Measurements from ENCODE around the gene SAP25.
"Not testable (repeated sequence)": the region's sequence is repeated elsewhere in the genome, so short reads cannot be mapped to it uniquely, and the experiment has no call there.

SAP25 gene

GRCh38 chr7:100568896-100569844 is 4.5 kb downstream of the SAP25 start:
- peaks cover 1 to 39% (median 26%) of the 10 kb centered on the region in 5 donors for H3K4me1 ChIP-seq (ENCODE audit: control insufficient read depth in 5 of 5, insufficient read depth in 5 of 5, low read length in 5 of 5)
- H3K36me3 ChIP-seq (ENCODE audit: control insufficient read depth in 5 of 5, insufficient read depth in 5 of 5, low read length in 5 of 5): peaks cover 0 to 17% (median 2%) of the 10 kb centered on the region in 5 donors

GRCh38 chr7:100568176-100568895 is 5.4 kb downstream of the SAP25 start:
- no peak overlapping the region for H3K9ac ChIP-seq (ENCODE audit: low read length in 5 of 5)
- no peaks in the 10 kb centered on the region for H3K27me3 ChIP-seq (ENCODE audit: control insufficient read depth in 5 of 5, insufficient read depth in 4 of 5, low read length in 5 of 5)
- no peak overlapping the region for H3K27ac ChIP-seq (ENCODE audit: low read depth, low read length)
- no peak overlapping the region for H3K4me3 ChIP-seq (ENCODE audit: low read depth in 1 of 5, low read length in 5 of 5)
- no peaks in the 10 kb centered on the region for H3K9me3 ChIP-seq (ENCODE audit: control insufficient read depth in 5 of 5, low read length in 5 of 5)
- H3K36me3 ChIP-seq (ENCODE audit: control insufficient read depth in 5 of 5, insufficient read depth in 5 of 5, low read length in 5 of 5): peaks cover 0 to 11% (median 0%) of the 10 kb centered on the region in 5 donors
- H3K4me1 ChIP-seq (ENCODE audit: control insufficient read depth in 5 of 5, insufficient read depth in 5 of 5, low read length in 5 of 5): peaks cover 1 to 47% (median 33%) of the 10 kb centered on the region in 5 donors

More at GRCh38 chr7:100568896-100569844, 4.5 kb downstream of the SAP25 start:
- Histone ChIP-seq H3K9ac (ENCODE audit: low read length in 5 of 5) (peak overlapping the region in 1 of 5 donors; percentile 30), H3K27me3 (ENCODE audit: control insufficient read depth in 5 of 5, insufficient read depth in 4 of 5, low read length in 5 of 5) (no peaks in the 10 kb centered on the region), H3K4me3 (ENCODE audit: low read depth in 1 of 5, low read length in 5 of 5) (peak overlapping the region in 4 of 5 donors; percentile 27 to 63 (median 52)), H3K9me3 (ENCODE audit: control insufficient read depth in 5 of 5, low read length in 5 of 5) (no peaks in the 10 kb centered on the region), H3K27ac (ENCODE audit: low read depth, low read length) (no peak overlapping the region)

- no peaks in the 10 kb centered on the region for H3K27me3 ChIP-seq (ENCODE audit: control insufficient read depth in 5 of 5, insufficient read depth in 4 of 5, low read length in 5 of 5)
- no peak overlapping the region for H3K4me3 ChIP-seq (ENCODE audit: low read depth in 1 of 5, low read length in 5 of 5)
- H3K9ac ChIP-seq (ENCODE audit: low read length in 5 of 5): no peak overlapping the region
- peaks cover 1 to 53% (median 33%) of the 10 kb centered on the region in 5 donors for H3K4me1 ChIP-seq (ENCODE audit: control insufficient read depth in 5 of 5, insufficient read depth in 5 of 5, low read length in 5 of 5)
- no peak overlapping the region for H3K27ac ChIP-seq (ENCODE audit: low read depth, low read length)
- no peaks in the 10 kb centered on the region for H3K9me3 ChIP-seq (ENCODE audit: control insufficient read depth in 5 of 5, low read length in 5 of 5)
- H3K36me3 ChIP-seq (ENCODE audit: control insufficient read depth in 5 of 5, insufficient read depth in 5 of 5, low read length in 5 of 5): peaks cover 0 to 11% (median 4%) of the 10 kb centered on the region in 5 donors
Measured at GRCh38 chr7:100567751-100568175, 5.9 kb downstream of the SAP25 start.

GRCh38 chr7:100567031-100567730 is 6.5 kb downstream of the SAP25 start:
- no peak overlapping the region for H3K4me3 ChIP-seq (ENCODE audit: low read depth in 1 of 5, low read length in 5 of 5)
- no peak overlapping the region for H3K9ac ChIP-seq (ENCODE audit: low read length in 5 of 5)
- H3K36me3 ChIP-seq (ENCODE audit: control insufficient read depth in 5 of 5, insufficient read depth in 5 of 5, low read length in 5 of 5): peaks cover 0 to 13% (median 8%) of the 10 kb centered on the region in 5 donors
- peaks cover 1 to 59% (median 33%) of the 10 kb centered on the region in 5 donors for H3K4me1 ChIP-seq (ENCODE audit: control insufficient read depth in 5 of 5, insufficient read depth in 5 of 5, low read length in 5 of 5)
- H3K9me3 ChIP-seq (ENCODE audit: control insufficient read depth in 5 of 5, low read length in 5 of 5): no peaks in the 10 kb centered on the region
- H3K27me3 ChIP-seq (ENCODE audit: control insufficient read depth in 5 of 5, insufficient read depth in 4 of 5, low read length in 5 of 5): no peaks in the 10 kb centered on the region
- H3K27ac ChIP-seq (ENCODE audit: low read depth, low read length): no peak overlapping the region

- H3K4me1 ChIP-seq (ENCODE audit: control insufficient read depth in 5 of 5, insufficient read depth in 5 of 5, low read length in 5 of 5): peaks cover 1 to 70% (median 34%) of the 10 kb centered on the region in 5 donors
- no peak overlapping the region for H3K9ac ChIP-seq (ENCODE audit: low read length in 5 of 5)
- H3K27ac ChIP-seq (ENCODE audit: low read depth, low read length): no peak overlapping the region
- H3K4me3 ChIP-seq (ENCODE audit: low read depth in 1 of 5, low read length in 5 of 5): no peak overlapping the region
- no peaks in the 10 kb centered on the region for H3K9me3 ChIP-seq (ENCODE audit: control insufficient read depth in 5 of 5, low read length in 5 of 5)
- peaks cover 0 to 18% (median 7%) of the 10 kb centered on the region in 5 donors for H3K36me3 ChIP-seq (ENCODE audit: control insufficient read depth in 5 of 5, insufficient read depth in 5 of 5, low read length in 5 of 5)
- no peaks in the 10 kb centered on the region for H3K27me3 ChIP-seq (ENCODE audit: control insufficient read depth in 5 of 5, insufficient read depth in 4 of 5, low read length in 5 of 5)
Measured at GRCh38 chr7:100566018-100566531, 7.6 kb downstream of the SAP25 start.

GRCh38 chr7:100565133-100565571 is 8.5 kb downstream of the SAP25 start:
- no peaks in the 10 kb centered on the region for H3K27me3 ChIP-seq (ENCODE audit: control insufficient read depth in 5 of 5, insufficient read depth in 4 of 5, low read length in 5 of 5)
- H3K4me1 ChIP-seq (ENCODE audit: control insufficient read depth in 5 of 5, insufficient read depth in 5 of 5, low read length in 5 of 5): peaks cover 0 to 67% (median 31%) of the 10 kb centered on the region in 5 donors
- H3K36me3 ChIP-seq (ENCODE audit: control insufficient read depth in 5 of 5, insufficient read depth in 5 of 5, low read length in 5 of 5): peaks cover 0 to 18% (median 7%) of the 10 kb centered on the region in 5 donors
- H3K4me3 ChIP-seq (ENCODE audit: low read depth in 1 of 5, low read length in 5 of 5): no peak overlapping the region
- H3K27ac ChIP-seq (ENCODE audit: low read depth, low read length): no peak overlapping the region
- H3K9me3 ChIP-seq (ENCODE audit: control insufficient read depth in 5 of 5, low read length in 5 of 5): no peaks in the 10 kb centered on the region
- H3K9ac ChIP-seq (ENCODE audit: low read length in 5 of 5): no peak overlapping the region

- not testable (repeated sequence) for H3K9me3 ChIP-seq (ENCODE audit: control insufficient read depth in 5 of 5, low read length in 5 of 5); H3K9ac ChIP-seq (ENCODE audit: low read length in 5 of 5); H3K27me3 ChIP-seq (ENCODE audit: control insufficient read depth in 5 of 5, insufficient read depth in 4 of 5, low read length in 5 of 5); H3K27ac ChIP-seq (ENCODE audit: low read depth, low read length); H3K4me3 ChIP-seq (ENCODE audit: low read depth in 1 of 5, low read length in 5 of 5)
- H3K4me1 ChIP-seq (ENCODE audit: control insufficient read depth in 5 of 5, insufficient read depth in 5 of 5, low read length in 5 of 5): peaks cover 0 to 63% (median 23%) of the 10 kb centered on the region in 5 donors
- peaks cover 0 to 18% (median 7%) of the 10 kb centered on the region in 5 donors for H3K36me3 ChIP-seq (ENCODE audit: control insufficient read depth in 5 of 5, insufficient read depth in 5 of 5, low read length in 5 of 5)
Measured at GRCh38 chr7:100564405-100564804, 9.3 kb downstream of the SAP25 start.

- Histone ChIP-seq H3K4me1 (ENCODE audit: control insufficient read depth in 5 of 5, insufficient read depth in 5 of 5, low read length in 5 of 5) (peaks cover 1 to 62% (median 22%) of the 10 kb centered on the region in 5 donors), H3K9ac (ENCODE audit: low read length in 5 of 5) (peak overlapping the region in 1 of 5 donors; percentile 21), H3K27ac (ENCODE audit: low read depth, low read length) (no peak overlapping the region), H3K36me3 (ENCODE audit: control insufficient read depth in 5 of 5, insufficient read depth in 5 of 5, low read length in 5 of 5) (peaks cover 0 to 18% (median 7%) of the 10 kb centered on the region in 5 donors), H3K9me3 (ENCODE audit: control insufficient read depth in 5 of 5, low read length in 5 of 5) (no peaks in the 10 kb centered on the region), H3K4me3 (ENCODE audit: low read depth in 1 of 5, low read length in 5 of 5) (no peak overlapping the region), H3K27me3 (ENCODE audit: control insufficient read depth in 5 of 5, insufficient read depth in 4 of 5, low read length in 5 of 5) (no peaks in the 10 kb centered on the region)
Measured at GRCh38 chr7:100563809-100564400, 9.8 kb downstream of the SAP25 start.

- no peak overlapping the region for H3K4me3 ChIP-seq (ENCODE audit: low read depth in 1 of 5, low read length in 5 of 5)
- no peak overlapping the region for H3K27ac ChIP-seq (ENCODE audit: low read depth, low read length)
- no peaks in the 10 kb centered on the region for H3K27me3 ChIP-seq (ENCODE audit: control insufficient read depth in 5 of 5, insufficient read depth in 4 of 5, low read length in 5 of 5)
- peaks cover 1 to 60% (median 21%) of the 10 kb centered on the region in 5 donors for H3K4me1 ChIP-seq (ENCODE audit: control insufficient read depth in 5 of 5, insufficient read depth in 5 of 5, low read length in 5 of 5)
- peaks cover 0 to 18% (median 7%) of the 10 kb centered on the region in 5 donors for H3K36me3 ChIP-seq (ENCODE audit: control insufficient read depth in 5 of 5, insufficient read depth in 5 of 5, low read length in 5 of 5)
- H3K9me3 ChIP-seq (ENCODE audit: control insufficient read depth in 5 of 5, low read length in 5 of 5): no peaks in the 10 kb centered on the region
- H3K9ac ChIP-seq (ENCODE audit: low read length in 5 of 5): no peak overlapping the region
Measured at GRCh38 chr7:100563100-100563564, 10.6 kb downstream of the SAP25 start.

All from subcutaneous abdominal adipose tissue (tissue), 5 donors.